K562 (cell line): ENCODE data around the gene GPER1. TPM values are rescaled to one million over a fixed set of nuclear protein-coding genes. Genes with fewer than 3 reads are reported as not detected.
A peak's percentile ranks its signal among the peaks of the same experiment; 100 is the strongest.

Source experiments
- GTF2A2 ChIP-seq: IDR thresholded peaks from 2 replicates; pipeline ENCODE4 v1.6.1; 2016; ENCODE audit warnings: mild to moderate bottlenecking, missing genetic modification characterization, missing compliant biosample characterization
- MAFK ChIP-seq: IDR thresholded peaks from 2 replicates; pipeline ENCODE4 v1.6.1; 2011; ENCODE audit warnings: low read length, improper control_type of control experiment
- MEIS2 ChIP-seq: fragments of 450-650 bp; IDR thresholded peaks from 2 replicates; pipeline ENCODE4 v1.6.1; 2014; ENCODE audit warnings: mild to moderate bottlenecking; ENCODE audit not compliant: partially characterized antibody
- NFYB ChIP-seq: IDR thresholded peaks from 2 replicates; pipeline ENCODE4 v1.6.1; 2011; ENCODE audit warnings: mild to moderate bottlenecking, moderate library complexity; ENCODE audit not compliant: insufficient read length; ENCODE audit errors: extremely low read depth
- RBM25 ChIP-seq: fragments of 200-400 bp; formaldehyde crosslinking; IDR thresholded peaks from 2 replicates; pipeline ENCODE4 v1.6.1; 2018; ENCODE audit warnings: low read length, low read depth, moderate library complexity; ENCODE audit not compliant: severe bottlenecking
- RNF2 ChIP-seq: sonication (generic); IDR thresholded peaks from 2 replicates; pipeline ENCODE4 v1.6.1; 2016
- SIN3A ChIP-seq, 2 experiments: fragments of 150-350 bp in 1 of 2; IDR thresholded peaks; 2 replicates each; pipeline ENCODE4 v1.6.1; 2011 to 2016; ENCODE audit warnings: borderline replicate concordance in 2 of 2, low read depth in 2 of 2, low read length in 2 of 2, mild to moderate bottlenecking in 2 of 2, moderate library complexity in 2 of 2; ENCODE audit not compliant: control insufficient read depth in 1 of 2
- SRF ChIP-seq, 2 experiments: fragments of 250-450, 450-650 bp in 1 of 2; sonication (Bioruptor Pico) in 1 of 2; sonication (generic) in 1 of 2; formaldehyde crosslinking; IDR thresholded peaks; 2 replicates each; pipeline versions ENCODE4 v1.5.0 to v1.5.1; 2020 to 2022; ENCODE audit warnings: mild to moderate bottlenecking in 1 of 2, missing genetic modification reagents in 1 of 2
- SRSF7 ChIP-seq: fragments of 200-400 bp; formaldehyde crosslinking; optimal IDR thresholded peaks from 2 replicates; pipeline ENCODE3; 2017; ENCODE audit warnings: mild to moderate bottlenecking, low read depth, low read length
- STAT5A ChIP-seq: IDR thresholded peaks from 2 replicates; pipeline ENCODE4 v1.6.1; 2012; ENCODE audit warnings: low read length, inconsistent platforms, borderline replicate concordance
- TFAM ChIP-seq: fragments of 250-450 bp; sonication (Bioruptor Pico); conservative IDR thresholded peaks from 2 replicates; pipeline ENCODE4 v1.5.0; 2021; ENCODE audit warnings: mild to moderate bottlenecking, moderate library complexity
- ZNF3 ChIP-seq: fragments of 250-450 bp; sonication (Bioruptor Pico); IDR thresholded peaks from 2 replicates; pipeline ENCODE4 v1.5.0; 2021; ENCODE audit warnings: mild to moderate bottlenecking, moderate library complexity
- ZNF408 ChIP-seq: fragments of 250-450 bp; sonication (Bioruptor Pico); IDR thresholded peaks from 2 replicates; pipeline ENCODE4 v1.4.0; 2020; ENCODE audit warnings: low read depth, mild to moderate bottlenecking, moderate library complexity
- polyA plus RNA-seq, 8 experiments: library from polyadenylated mRNA; depleted of rRNA in 4 of 8; stranded (reverse) in 5 of 8; unstranded in 3 of 8; fragments of >200 nt; fragmentation: Nextera tagmentation in 2 of 8; fragmentation: Illumina TruSeq in 1 of 8; extraction: Ambion mirVana in 2 of 8; extraction: Trizol in 1 of 8; gene quantifications; 2 replicates each; pipeline versions ENCODE4 v1.2.1 to v1.2.3, GENCODE V29; 2011 to 2014; ENCODE audit warnings: inconsistent platforms in 1 of 8, missing spikeins in 1 of 8
- total RNA-seq, 7 experiments: library from RNA; depleted of rRNA in 6 of 7; stranded (reverse); fragments of >200 nt in 6 of 7; fragmentation: Illumina TruSeq in 2 of 7; extraction: Trizol in 2 of 7; gene quantifications; 2 replicates each; pipeline versions ENCODE4 v1.2.1 to v1.2.3, GENCODE V29; 2011 to 2021; ENCODE audit warnings: low replicate concordance in 1 of 7

Gene GPER1
- total and polyA plus RNA-seq, 9 of the 15 experiments (the other 6 are each of a cell fraction or from before 2014, with no cell fraction given): 0.04 to 0.09 (median 0.08) TPM; not detected in 6

DNA sequence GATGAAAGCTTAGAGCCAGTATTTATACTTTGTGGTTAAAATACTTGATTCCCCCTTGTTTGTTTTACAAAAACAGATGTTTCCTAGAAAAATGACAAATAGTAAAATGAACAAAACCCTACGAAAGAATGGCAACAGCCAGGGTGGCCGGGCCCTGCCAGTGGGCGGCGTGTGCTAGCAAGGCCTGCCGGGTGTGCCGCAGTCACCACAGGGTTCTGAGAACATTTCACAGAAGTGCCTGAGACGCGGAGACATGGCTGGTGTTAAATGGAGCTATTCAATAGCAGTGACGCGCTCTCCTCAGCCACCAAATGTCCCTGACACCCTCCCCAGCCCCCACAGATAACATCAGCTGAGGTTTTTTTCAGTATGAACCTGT, 29.1 kb upstream of the GPER1 start (continued):
- TF ChIP-seq TFAM (CRISPR knock-in tag) (no peak), NFYB (no peak), MAFK (no peak), ZNF408 (no peak), MEIS2 (peak; percentile 5), RBM25 (no peak), RNF2 (no peak), ZNF3 (no peak), SIN3A (IDR thresholded peaks at IDR 0.05; ENCODE audit: borderline replicate concordance in 2 of 2, control insufficient read depth in 1 of 2, low read depth in 2 of 2, low read length in 2 of 2) (no peak), STAT5A (no peak), GTF2A2 (no peak), SRSF7 (no peak), SRF (CRISPR knock-in tag; IDR thresholded peaks at IDR 0.05) (no peak)
- TF ChIP-seq, all 486 proteins: peak for 11
